HG03469 (cell line): ENCODE measurements around the gene BORCS6.
A peak's percentile ranks its signal among the peaks of the same experiment; 100 is the strongest.
"Not testable (repeated sequence)": the region's sequence is repeated elsewhere in the genome, so short reads cannot be mapped to it uniquely, and the experiment has no call there.

Source experiments
- ATAC-seq: cut with Tn5 transposase; IDR thresholded peaks from one replicate; pipeline ENCODE4 v1.9.1; 2021; ENCODE audit warnings: mild to moderate bottlenecking, moderate library complexity, moderate number of reproducible peaks; ENCODE audit not compliant: unreplicated experiment

BORCS6 gene

DNA sequence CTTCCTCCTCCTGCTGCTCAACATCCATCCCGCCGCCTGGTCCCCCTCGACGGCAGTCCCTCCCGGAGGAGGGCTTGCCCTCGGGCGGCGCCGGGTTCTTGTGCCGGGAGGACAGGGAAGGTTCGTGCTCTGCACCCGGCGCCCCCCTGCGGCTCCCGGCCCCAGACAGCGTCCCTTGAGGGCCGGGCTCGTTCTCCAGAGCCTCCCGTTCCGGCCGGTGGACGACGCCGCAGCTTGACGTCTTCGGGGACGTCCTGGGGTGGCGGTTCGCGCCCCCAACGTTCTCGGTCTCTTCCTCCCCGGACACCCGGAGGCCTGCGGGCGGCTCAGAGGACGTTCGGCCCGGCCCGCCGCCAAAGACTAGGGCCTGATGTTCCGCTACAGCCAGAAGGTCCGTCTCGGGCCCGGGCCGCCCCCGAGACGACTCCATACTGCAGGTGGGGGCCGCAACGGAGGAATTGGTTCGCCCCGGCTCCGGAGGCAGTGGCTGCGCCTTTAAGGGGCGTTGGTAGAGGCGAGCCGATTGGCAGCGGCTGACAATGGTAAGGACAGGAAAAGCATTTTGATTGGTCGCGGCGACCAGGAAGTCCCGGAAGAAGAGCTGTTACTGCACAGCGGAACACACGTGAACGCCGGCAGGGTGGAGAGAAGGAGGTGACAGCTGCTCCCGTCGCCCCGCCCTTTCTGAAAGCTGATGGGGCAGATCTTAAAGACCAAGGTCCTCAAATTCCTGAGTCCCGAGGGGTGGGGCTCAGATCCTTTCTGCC, at the start of gene BORCS6:
Gene BORCS6, minus strand, starts transcription at position 470 of the 767 bp plus-strand sequence. Its CDS starts 40 bp downstream, at position 430.
- ATAC-seq, result peak; percentile 35

DNA sequence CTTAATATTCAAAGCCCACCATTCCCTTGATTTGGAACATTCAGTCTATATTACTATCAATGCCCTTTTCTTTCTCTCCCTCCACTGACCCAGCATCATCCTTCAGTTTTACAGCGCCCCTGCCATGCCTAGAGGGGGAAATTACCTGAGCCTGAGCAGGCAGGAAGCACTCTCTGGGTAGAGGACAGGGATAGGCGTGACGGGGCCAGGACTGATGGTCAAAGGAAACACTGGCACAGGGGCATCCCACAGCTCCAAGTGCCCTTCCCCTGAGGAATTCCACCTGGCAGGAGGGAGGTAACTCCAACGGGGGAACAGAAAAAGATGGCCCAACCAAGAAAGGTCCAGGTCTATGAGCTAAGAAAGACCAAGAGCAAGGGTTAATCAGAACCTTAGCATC, 47.9 kb upstream of the BORCS6 start:
- no peak for ATAC-seq

DNA sequence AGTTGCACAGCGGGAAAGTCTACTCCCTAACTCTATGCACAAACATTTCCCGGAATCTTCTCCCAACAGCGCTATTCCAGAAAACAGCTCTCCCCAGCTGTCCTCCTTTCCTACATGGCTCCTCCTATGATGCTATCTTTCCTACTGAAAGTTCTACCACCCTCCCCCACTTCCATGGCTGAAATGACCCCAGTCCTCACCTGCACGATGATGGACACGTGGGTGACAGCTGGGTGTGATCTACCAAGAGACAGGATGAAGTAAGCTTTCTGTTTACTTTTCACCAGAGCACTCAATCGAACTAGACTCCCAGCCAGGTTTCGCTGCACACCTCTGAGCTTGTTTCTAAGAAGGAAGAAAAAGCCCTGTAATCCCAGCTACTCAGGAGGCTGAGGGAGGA, 47.2 kb upstream of the BORCS6 start:
- no peak for ATAC-seq

DNA sequence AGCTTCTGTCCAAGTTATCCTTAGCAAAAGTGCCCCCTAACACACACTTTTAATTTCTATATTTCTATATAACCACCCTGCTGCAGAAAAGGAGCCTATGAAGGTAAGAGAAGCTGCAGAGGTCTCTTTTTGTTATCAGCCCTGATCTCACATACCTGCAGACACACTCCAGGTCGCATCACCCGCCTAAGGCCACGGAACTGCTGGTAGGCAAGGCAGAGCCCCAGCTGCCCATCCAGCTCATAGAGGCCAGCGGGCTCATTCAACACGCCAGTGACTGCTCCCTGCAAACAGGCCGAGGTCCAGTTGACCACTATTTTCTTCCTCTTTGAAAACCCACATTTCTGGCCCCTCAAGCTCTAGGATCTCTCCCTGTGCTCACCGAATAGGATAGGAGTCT, 45.7 kb upstream of the BORCS6 start:
- ATAC-seq, result no peak

DNA sequence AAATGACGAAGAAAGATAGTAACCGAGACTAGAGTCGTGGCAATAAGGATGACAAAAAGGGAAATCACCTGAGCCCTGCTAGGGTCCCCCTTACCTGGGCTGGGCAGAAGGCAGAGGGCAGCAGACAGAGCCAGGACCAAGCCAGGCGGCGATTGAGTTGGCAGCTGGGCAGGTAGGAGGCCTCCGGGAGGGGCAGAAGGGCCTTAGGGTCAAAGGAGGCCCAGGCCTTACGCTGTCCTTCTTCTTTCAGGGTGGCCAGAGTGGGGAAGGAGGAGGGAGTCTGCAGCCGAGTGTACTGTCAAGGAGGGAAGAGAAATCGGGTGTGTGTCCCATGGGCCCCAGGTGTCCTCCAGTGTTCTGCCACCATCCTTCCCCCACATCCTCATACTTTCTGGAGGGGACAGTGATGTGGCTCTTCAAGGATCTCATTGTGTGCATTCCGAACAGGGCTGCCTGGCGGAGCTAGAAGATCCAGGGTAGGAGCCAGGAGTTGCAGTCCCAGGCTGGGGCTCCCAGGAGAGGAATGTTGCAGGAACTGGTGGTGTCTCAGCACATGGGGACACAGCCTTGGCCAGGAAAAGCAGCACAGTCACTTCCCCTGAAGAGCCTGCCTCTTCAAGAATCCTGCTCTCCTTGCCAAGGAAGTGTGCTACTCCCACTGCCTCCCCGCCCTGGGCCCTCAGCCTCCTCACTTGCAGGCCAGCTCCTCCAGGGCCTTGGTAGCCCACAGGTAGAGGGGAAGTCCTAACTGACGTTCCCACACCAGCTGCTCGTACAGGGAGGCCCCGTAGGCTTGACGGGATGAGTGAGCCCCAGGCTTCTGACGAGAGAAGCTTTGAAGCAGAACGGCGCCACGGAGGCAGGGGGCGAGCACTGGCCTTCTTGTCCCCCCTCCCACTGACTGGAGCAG, 44.6 kb upstream of the BORCS6 start:
- ATAC-seq, result no peak

DNA sequence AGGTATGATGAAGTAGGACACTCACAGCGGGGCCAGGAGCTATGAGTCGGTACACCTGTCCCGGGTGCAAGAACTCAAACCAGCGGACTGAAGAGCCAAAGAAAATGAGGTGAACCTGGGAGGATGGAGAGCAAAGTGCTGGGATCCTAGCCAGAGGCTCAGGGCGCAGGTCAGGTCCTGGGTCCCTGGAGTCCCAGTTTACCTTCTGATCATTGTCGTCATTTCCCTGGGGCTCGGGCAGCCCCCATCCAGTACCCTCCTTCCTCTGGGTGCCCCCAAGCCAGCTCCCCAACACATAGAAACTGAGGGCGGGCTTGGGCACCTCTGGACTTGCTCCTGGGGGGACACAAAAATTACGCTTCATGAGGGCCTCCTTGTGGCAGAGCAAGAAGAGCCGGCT, 41.7 kb upstream of the BORCS6 start:
- ATAC-seq, result no peak

DNA sequence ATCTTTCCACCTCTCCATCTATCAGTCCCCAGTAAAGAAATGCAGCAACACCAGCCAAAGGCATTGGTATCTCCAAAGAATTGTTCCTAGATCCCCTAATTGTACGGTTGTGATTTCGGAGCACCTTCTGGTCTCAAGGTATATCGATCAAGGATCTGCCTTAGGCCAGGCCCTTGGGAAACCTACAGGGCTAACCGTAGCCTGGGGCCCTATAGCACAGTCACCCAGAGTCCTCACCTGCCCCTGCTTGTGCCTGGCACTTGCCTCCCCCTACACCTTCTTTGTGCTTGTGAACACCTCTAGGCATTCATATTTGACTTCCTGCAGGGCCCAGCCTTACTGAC, 37.2 kb upstream of the BORCS6 start:
- ATAC-seq, result no peak

DNA sequence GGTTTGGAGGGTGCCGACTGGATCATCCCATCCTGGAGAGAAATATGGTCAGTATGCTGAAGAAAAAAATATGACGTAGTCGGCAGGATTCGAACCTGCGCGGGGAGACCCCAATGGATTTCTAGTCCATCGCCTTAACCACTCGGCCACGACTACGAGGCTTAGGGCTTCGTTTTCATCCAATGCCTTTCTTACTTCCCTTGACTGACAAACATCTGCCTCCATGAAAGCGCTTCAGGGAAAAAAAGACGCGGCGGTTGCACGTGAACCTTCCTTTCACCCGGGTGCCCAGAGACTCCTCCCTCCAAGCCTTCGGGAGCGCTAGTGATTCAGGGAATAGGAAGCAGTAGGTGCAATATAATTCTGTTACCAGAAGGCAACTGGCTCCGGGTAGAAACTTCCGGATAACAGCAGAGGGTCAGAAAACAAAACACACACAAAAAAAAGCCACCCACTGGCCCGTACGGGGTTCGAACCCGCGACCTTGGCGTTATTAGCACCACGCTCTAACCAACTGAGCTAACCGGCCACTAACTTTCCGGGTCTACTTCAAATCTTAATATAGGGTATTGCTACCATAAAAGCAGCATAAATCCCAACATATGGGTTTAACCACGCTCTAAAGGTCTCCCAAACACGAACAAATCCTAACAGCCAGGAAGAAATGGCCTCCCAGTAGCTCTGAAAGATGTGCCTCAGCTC, 36.7 kb upstream of the BORCS6 start:
- no peak for ATAC-seq

DNA sequence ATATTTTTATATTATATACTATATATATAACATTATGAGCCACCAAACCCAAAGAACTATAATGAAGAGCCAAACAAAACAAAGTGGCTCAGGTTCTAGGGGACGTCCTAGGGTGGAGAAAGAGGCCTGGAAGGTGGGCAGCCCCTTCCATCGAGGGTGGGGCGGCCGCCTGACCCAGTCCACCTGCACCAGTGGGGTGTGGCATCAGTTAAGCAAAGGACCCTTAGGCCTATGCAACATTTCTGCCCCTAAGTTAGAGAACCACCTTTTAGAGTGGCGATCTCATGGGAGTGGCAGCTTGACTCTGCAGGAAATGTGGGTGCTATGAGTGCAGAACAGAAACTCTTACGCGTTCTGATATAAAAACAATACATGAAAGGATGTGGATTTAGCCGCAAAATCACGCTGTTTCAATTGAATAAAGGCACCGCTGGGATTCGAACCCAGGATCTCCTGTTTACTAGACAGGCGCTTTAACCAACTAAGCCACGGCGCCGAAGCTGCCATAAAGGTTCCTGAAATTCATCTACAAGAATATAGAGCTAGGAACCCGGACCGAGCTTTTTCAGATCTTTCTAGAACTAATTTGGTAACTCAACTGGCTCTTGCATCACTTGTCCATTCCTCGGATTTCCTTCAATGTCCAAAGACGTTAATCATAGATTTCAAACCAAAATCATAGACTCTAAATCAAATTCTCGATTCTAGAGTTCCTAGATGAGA, 36.0 kb upstream of the BORCS6 start:
- no peak for ATAC-seq

DNA sequence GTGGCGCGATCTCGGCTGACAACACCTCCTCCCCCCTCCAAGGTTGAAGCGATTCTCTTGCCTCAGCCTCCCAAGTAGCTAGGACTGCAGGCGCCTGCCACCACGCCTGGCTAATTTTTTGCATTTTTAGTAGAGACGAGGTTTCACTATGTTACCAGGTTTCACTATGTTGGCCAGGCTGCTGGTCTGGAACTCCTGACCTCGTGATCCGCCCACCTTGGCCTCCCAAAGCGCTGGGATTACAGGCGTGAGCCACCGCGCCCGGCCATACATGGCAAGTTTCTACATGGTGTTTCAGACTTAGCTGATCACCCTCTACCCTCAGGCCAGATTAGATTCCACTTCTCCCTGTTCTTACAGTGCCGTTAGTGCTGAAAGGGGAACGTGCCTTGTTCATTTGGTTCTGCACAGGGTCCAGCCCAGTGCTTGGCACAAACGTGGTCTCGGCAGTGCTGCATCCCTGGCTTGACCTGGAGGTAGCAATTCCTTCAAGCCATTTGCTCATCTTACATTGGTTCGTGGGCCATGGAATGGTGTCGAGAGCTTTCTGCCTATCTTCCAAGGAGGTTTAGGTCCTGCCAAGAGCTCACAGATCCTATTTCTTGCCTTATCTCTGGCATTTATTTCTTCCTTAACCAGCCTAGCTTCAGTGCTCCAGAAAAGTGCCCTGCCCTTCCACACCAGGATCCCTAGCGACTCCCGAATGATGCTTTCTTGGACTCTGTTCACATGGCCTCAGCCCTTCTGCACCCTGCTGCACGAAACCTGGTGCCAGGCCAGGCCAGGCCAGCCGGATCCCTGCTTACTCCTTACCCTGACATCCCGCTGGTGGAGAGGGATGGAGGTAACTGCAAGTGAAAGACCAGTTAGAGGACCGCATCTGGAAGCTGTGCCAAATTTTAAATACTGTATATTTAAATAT, 35.2 kb upstream of the BORCS6 start:
- no peak for ATAC-seq

DNA sequence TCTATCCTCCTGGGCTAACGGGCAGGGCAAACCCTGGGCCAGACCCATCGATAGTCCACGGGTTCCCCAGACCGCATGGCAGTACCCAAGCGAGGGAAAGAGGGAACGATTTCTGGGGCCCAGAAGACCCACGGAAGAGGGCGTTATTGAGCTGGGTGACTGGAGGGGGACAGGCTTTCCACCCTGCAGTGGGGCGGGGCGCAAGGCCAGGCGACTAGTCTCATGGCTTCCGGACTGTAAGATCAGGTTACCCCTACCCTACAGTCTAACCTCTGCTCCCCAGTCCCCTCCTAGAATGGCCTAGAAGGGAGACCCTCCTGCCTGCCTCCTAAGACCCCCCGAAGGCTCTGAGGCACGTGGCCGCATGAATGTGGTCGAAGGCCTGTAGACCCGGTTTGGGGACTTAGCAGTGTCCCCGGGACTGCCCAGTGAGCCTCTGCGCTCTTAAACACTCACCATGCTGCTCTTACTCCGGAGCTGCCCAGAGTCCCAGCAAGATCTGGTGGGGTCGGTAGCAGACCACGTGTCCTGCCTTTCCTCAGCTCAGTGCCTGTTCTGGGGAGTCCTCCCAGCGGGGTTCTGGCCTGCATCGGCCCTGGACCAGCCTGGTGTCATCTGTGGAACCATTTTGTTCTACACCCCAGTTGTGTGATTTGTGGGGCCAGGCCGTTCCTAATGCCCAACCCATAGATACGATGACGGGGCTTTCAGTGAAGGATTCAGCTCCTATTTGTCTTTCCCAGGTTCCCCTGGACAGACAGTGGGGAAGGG, 33.6 kb upstream of the BORCS6 start:
- ATAC-seq, result no peak

DNA sequence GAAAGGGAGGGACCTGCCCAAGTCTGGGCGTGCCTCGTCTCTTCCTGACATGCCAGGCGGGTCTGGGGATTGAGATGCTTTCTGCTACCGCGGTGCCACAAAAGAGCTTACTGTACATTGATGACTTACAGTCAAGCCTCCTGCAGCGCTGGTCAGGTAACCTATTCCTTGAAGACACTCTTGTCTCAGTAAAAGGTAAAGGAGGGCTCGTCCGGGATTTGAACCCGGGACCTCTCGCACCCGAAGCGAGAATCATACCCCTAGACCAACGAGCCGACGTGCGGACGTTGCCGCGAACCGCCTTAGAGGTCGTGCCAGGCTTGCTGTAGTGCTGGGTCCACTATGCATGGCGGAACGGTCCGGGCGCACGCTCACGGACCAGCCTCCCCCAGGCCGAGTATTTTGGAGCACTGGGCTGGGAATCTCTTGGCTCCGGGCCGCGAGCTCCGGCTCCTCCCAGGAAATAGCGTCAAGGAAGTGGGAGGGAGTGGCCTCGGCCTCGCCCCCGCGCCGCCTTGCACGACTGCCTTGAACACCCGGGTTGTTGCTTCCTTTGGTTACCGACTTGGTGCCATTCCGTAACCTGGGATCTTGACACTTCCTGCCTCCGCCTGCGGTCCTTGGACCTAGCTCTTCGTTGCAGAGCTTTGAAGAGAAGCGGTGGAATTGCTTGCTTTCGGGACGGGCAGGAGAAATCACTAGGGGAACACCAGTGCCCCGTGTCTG, 32.8 kb upstream of the BORCS6 start:
- ATAC-seq, result peak; percentile 18

DNA sequence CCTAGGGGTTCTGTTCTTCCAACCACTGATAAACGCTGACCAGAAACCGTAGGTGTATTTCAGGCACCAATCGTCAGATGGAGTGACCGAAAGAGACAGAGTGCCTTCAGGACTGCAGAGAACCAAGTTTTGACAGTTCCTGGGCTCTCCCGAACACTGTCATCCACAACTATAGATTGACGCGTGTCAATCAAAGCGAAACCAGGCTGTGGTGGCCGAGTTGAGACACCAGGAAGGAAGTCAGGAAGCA, 32.3 kb upstream of the BORCS6 start:
- peak; percentile 23 for ATAC-seq

DNA sequence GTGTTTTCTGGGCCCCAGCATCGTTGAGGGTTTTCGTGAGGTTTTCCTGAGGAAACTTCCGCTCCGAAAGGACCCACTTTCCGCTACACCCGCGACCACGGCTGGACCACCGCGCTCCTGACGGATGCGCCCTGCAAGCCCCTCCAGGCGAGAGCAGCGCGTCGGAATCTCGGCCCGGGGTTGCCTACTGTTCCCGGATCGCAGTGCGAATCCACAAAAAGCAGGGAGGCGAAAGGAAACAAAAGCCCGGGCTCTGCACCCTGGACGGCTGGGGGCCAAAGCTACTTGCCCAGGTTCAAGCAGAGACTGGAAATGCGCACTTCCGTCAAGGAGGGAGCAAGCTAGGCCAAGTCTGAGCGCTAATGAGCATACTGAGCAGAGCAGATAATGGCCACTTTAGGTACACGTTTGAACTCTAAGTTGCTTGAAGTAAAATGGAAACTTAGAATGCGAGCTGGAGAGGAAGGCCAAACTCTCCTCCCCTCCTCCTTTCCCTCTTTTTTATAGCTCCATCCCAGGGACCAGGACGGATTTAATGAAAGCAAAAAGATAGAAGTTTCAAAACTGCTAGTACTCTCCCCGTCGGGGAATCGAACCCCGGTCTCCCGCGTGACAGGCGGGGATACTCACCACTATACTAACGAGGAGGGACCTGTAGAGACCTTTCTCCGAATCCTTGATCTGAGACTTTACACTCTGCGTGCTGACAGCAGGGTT, 31.8 kb upstream of the BORCS6 start:
- ATAC-seq, result peak; percentile 24

DNA sequence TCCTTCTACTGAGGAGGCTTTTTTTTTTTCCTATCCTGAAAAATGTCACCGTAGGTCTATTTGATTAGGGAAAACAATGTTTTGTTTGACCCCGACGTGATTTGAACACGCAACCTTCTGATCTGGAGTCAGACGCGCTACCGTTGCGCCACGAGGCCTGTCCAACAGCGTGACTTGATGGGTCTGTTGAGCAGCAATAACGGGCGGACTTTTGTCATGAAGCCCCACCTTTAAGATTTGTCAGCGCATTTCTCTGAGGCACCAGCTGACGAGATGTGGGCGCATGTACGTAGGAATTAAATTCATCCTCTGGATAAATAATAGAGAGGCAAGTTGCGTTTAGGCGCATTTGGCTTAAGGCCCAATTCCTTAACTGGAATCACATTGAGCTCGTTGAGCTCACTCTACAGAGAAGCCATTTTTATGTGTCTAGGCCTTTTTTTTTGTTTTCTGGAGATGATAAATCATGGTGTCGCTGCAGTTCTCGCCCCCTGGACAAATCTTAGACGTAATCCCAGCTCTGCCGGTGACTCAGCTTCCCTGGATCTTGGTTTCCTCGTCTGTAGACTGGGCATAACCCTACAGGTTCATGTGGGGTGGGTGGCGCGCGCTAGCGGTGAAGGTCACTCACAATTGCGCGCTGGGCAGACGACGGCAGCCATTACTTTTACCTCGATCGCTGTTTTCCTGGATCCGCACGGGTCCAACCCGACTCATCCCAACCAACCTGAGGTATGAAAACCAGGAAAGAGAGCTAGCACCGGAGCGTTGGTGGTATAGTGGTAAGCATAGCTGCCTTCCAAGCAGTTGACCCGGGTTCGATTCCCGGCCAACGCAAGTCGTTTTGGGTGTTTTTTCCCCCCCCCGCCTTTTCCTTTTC, 31.0 kb upstream of the BORCS6 start:
- ATAC-seq, result no peak

DNA sequence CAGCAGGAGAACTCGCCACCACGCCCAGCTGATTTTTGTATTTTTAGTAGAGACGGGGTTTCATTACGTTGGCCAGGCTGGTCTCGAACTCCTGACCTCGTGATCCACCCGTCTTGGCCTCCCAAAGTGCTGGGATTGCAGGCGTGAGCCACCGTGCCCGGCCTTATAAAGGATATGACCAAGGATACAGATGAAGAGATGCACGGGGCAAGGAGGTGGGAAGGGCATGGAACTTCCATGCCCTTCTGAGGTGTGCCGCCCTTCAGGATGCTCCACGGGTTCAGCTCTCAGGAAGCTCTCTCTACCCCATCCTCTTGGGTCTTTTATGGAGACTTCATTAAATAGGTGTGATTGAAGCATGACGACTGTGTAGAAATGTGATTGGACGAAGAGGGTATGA, 24.0 kb upstream of the BORCS6 start:
- ATAC-seq, result not testable (repeated sequence)
